GM06990 (cell line): ENCODE measurements around the gene TROAP.

Experiments
- DNase-seq: peaks from one replicate; pipeline ENCODE4 v3.0.0-alpha.2; 2011; ENCODE audit not compliant: insufficient read length; ENCODE audit errors: extremely low read depth
- H3K27me3 ChIP-seq: replicated peaks from 2 replicates; pipeline ENCODE4 v1.6.0; 2011; ENCODE audit warnings: low read length; ENCODE audit not compliant: control insufficient read depth, insufficient read depth
- H3K36me3 ChIP-seq: 2 replicates; pipeline ENCODE4 v1.5.1; 2011; ENCODE audit warnings: low read length; ENCODE audit not compliant: control insufficient read depth, insufficient read depth
- H3K4me3 ChIP-seq: replicated peaks from 2 replicates; pipeline ENCODE4 v1.5.1; 2011; ENCODE audit warnings: low read depth, mild to moderate bottlenecking, control low read depth, low read length
- CTCF ChIP-seq: IDR thresholded peaks from 2 replicates; pipeline ENCODE4 v1.5.1; 2011; ENCODE audit warnings: low read length, control low read depth, mild to moderate bottlenecking, inconsistent platforms; ENCODE audit not compliant: insufficient read depth, poor library complexity, severe bottlenecking

TROAP gene

GRCh38 chr12:49334681-49335080 is 11.6 kb downstream of the TROAP start:
- Histone ChIP-seq H3K27me3 (peaks cover 1% of the 10 kb centered on the region), H3K4me3 (no peak overlapping the region), H3K36me3 (peaks cover 8% of the 10 kb centered on the region)
- no peak for TF ChIP-seq CTCF
- DNase-seq = no peak

DNA sequence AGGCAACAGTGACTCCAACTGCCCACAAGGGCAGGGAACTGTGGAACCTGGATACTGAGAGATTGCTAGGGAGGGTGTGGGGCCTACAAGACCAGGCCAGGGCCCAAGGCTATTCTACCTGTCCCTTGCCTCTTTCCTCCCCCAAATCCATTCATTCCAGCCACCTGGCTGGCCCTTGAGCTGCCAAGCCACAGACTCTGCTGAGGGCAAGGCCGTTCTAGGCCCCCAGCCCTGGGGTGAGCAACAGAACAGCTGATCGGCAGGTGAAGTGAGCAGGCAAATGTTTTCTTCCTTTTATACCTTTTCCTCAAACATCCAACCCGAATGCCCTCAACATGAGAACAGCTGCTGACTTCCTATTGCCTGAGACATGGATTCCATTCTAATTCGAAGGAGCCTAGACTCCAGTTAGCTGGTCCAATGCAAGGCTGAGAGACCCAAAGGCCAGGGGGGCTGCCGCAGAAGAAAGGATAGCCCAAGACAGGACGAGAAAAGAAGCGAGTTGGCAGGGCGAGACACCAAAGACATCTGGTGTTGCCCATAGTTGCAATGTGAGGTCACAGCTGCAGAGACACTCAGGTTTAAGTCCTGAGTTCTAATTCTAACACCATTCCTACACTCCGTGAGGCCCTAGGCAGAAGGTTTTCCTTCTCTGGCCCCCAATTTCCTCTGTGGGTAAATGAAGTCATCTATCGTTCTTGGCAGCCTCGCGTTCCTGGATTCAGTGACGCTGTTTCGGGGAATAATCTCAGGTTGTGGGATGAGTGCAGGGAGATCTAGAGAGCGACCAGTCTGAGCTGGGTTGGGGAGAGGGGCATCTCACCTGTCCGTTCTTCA is 12.3 kb downstream of the TROAP start:
- peaks cover 4% of the 10 kb centered on the region for H3K36me3 ChIP-seq
- no peak for DNase-seq
- H3K4me3 ChIP-seq = no peak overlapping the region
- no peak for TF ChIP-seq CTCF
- H3K27me3 ChIP-seq = peaks cover 1% of the 10 kb centered on the region

GRCh38 chr12:49335955-49336644 is 13.0 kb downstream of the TROAP start:
- DNase-seq = no peak
- Histone ChIP-seq H3K4me3 (no peak overlapping the region), H3K36me3 (peaks cover 4% of the 10 kb centered on the region), H3K27me3 (peaks cover 1% of the 10 kb centered on the region)
- no peak for TF ChIP-seq CTCF

DNA sequence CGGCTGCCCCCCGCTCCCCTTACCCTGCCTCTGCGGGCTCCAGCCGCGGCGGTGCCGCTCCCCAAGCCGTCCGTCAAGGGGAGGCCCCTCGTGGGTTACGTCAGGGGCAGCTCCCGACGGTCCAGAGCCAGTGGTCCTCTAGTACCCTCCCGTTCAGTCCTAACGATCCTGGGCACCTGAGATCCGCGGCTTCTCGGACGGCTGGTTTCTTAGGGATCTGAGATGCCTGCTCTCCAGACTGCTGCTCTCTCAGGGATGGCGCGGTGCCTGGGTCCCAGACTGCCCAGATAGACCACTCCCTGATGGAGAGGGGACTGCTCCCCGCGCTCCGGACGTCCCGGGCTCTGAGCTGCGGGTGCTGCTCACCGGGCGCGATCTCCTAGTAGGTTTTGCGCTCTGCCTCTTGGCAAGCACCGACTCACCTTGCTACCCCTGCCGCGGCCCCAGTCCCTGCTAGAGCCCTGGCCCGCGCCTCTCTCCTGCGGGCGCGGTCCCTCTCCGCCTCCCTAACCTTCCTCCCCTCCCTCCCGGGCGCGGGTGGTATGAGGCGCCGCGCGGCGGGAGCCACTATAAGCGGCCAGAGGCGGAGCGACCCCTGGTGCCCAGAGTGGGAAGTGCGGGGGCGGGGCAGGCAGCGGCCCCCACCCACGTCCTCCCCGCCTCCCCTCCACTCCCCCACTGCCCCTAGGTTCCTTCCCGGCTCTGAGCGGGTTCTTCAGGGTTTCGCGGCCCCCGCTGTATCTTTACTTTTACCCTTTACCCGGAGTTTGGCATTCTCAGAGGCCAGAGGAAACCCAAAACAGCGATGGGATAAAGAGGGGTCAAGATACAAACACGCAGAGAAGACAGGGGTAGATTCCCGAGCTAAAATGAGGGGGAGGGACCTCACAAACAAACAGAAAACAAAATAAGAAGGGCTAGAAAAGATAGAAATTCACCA is 13.9 kb downstream of the TROAP start, which contains the start of gene C1QL4:
Gene C1QL4, minus strand, starts transcription at position 544 of the 940 bp plus-strand sequence. CDS start 711 bp downstream, outside the sequence.
- Histone ChIP-seq H3K36me3 (no peaks in the 10 kb centered on the region), H3K4me3 (peak within 1 kb of the TSS; percentile 35), H3K27me3 (peaks cover 3% of the 10 kb centered on the region)
- peak; percentile 98 for TF ChIP-seq CTCF
- peak; percentile 83 for DNase-seq

DNA sequence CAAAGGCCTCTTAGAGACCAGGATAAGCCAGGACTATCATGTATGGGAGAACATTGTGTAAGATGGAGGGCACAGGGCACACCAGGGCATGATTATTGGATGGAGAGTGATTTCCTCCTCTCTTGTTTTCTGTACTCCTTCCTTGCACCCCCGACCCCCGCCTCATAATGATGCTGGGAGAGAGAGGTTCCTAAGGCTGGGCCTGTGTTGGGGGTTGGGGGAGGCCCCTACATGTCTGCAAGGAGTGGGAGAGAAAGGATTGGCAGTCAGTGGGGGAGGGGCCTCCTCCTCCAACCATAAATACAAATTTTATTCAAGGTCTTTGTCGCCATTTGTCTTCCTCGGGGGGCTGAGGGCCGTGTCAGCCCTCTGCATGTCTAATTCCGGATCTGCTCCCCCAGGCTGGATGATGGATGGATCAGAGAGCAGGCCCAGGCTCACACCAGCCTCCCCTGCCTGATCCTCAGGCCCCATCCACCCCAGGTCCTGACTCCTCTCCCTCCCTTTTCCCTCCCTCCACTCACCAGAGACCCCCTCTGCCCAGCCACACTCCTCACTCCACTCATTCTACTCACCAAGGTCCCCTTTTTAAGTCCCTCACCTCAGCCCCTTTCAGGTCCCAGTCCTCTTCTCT is 15.9 kb downstream of the TROAP start:
- Histone ChIP-seq H3K27me3 (peaks cover 4% of the 10 kb centered on the region), H3K4me3 (no peak overlapping the region), H3K36me3 (no peaks in the 10 kb centered on the region)
- no peak for DNase-seq
- TF ChIP-seq CTCF = no peak
